Mononuclear cell (primary cell): Measurements from ENCODE around the gene BLNK. TPM values are rescaled to one million over a fixed set of nuclear protein-coding genes. Genes with fewer than 3 reads are reported as not detected.

Source experiments
- H3K27me3 ChIP-seq: 2 replicates; pipeline ENCODE4 v1.6.0; 2011; ENCODE audit warnings: low read length, control low read depth; ENCODE audit not compliant: insufficient read depth
- H3K4me1 ChIP-seq: 2 replicates; pipeline ENCODE4 v1.5.1; 2011; ENCODE audit warnings: mild to moderate bottlenecking, low read length, control low read depth; ENCODE audit not compliant: insufficient read depth
- H3K4me3 ChIP-seq: 2 replicates; pipeline ENCODE4 v1.5.1; 2011; ENCODE audit warnings: mild to moderate bottlenecking, low read length, moderate library complexity
- H3K9me3 ChIP-seq: 2 replicates; pipeline ENCODE4 v1.5.1; 2011; ENCODE audit warnings: low read depth, mild to moderate bottlenecking, control low read depth, low read length
- total RNA-seq: library from RNA; depleted of rRNA; stranded (reverse); fragments of >200 nt; gene quantifications from one replicate; pipeline ENCODE4 v1.2.3, GENCODE V29; 2012

BLNK gene
- total RNA-seq, 1 donor = 3.6 TPM

DNA sequence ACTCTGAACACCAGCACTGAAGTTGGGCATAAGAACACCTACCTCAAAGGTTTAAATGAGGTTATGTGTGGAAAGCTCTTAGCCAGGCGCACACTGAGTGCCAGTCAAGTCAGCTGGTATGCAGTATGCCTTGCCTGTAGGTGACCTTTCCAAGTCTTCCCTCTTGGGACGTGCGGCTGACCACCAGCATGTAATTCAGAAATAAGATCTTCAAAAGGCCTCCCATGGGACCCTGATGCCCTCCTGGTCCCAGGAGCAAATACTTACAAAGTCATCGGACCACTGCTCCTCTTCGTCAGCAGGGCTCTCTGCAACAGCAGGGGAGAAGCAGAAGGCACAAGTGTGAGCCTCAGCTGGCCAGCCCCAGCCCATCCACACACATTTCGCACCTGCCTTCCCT lies 40.8 kb downstream of the BLNK start:
- Histone ChIP-seq H3K9me3 (no peaks in the 10 kb centered on the region), H3K4me3 (no peak overlapping the region)

DNA sequence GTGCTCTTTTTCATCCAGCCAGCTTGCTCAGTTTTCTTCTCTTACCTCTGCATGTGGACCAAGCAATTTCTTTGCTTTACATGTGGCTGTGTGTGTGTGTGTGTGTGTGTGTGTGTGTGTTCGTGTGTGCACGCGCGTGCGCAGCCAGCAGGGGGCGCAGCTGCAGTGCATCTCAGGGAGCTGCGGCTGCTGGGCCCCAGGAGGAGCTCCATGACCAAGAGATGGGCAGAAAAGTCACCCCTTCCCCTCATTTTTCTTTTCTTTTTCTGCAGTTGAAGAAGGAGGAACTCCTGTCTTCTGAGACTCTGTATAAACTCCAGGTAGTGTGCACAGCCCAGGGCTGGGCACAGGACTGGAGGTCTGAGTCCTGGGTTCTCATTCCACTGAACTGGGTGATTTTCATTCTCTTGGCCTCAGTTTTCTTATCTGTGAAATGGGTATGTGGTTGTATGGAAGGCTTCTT lies 41.8 kb downstream of the BLNK start:
- Histone ChIP-seq H3K4me3 (no peak overlapping the region), H3K9me3 (no peaks in the 10 kb centered on the region), H3K27me3 (no peaks in the 10 kb centered on the region), H3K4me1 (no peaks in the 10 kb centered on the region)

More for the DNA sequence above, 40.8 kb downstream of the BLNK start:
- peaks cover 9% of the 10 kb centered on the region for H3K4me1 ChIP-seq
- H3K27me3 ChIP-seq = no peaks in the 10 kb centered on the region

DNA sequence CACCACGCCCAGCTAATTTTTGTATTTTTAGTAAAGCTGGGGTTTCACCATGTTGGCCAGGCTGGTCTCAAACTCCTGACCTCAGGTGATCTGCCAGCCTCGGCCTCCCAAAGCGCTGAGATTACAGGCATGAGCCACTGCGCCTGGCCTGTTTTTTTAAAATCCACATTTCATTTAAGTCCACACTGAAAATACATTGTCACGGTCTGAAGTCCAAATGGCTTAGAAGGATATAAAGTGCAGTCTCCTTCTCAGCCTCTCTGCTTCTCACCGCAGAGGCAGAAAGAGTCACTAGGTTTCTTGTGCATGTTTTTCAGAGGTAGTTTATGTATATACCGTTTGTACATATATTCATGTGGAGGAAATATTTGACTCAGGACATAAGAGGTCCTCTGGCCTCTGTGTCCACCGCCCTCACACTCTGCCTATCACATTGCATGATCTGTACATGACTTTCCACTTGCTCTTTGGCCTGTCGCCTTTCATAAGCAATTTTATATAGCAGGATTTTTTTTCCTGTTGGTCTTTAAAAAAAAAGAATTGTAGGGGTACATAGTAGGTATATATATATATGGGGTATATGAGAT lies 42.9 kb downstream of the BLNK start:
- H3K27me3 ChIP-seq = no peaks in the 10 kb centered on the region
- no peaks in the 10 kb centered on the region for H3K4me1 ChIP-seq
- H3K9me3 ChIP-seq = no peaks in the 10 kb centered on the region
- H3K4me3 ChIP-seq = no peak overlapping the region

DNA sequence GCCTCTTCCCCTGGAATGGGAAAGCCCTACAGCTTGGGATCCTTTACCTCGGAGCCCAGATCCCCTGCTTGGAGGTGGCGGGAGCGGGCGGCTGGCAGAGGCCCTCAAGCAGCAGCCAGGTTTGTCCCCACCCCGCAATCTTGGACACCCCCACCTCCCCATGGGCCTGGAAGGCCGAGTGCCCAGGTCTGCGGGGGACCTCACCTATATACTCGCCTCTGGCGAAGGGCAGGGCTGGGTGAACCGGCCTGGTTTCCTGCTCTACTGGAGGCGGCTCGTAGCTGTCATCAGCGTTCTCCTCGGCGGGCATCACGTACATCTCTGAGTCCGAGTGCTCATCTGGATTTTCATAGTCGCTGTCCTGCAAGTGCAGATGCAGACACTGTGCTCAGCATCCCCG lies 44.2 kb downstream of the BLNK start:
- H3K4me3 ChIP-seq = no peak overlapping the region
- H3K9me3 ChIP-seq = no peaks in the 10 kb centered on the region
- H3K4me1 ChIP-seq = no peaks in the 10 kb centered on the region
- no peaks in the 10 kb centered on the region for H3K27me3 ChIP-seq

DNA sequence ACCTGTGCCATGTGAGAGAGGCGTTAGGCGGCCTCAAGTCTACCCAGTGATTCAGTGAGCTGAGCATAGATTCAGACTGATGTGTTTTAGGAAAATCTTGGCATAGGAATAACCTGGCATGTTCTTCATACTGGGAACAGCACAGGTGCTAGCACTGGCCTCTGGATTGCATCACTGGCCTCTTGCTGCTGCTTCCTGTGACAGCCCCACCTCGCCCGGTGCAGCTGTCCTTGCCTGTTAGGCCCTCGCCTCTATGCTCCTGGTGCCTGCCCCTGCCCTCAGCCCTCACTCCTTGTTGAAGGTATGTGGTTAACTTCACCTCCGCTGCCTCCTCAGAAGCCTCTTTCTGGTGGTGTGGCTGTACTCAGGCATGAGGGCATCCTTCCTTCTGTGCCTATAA lies 46.2 kb downstream of the BLNK start:
- Histone ChIP-seq H3K4me1 (no peaks in the 10 kb centered on the region), H3K27me3 (no peaks in the 10 kb centered on the region), H3K4me3 (no peak overlapping the region), H3K9me3 (no peaks in the 10 kb centered on the region)

DNA sequence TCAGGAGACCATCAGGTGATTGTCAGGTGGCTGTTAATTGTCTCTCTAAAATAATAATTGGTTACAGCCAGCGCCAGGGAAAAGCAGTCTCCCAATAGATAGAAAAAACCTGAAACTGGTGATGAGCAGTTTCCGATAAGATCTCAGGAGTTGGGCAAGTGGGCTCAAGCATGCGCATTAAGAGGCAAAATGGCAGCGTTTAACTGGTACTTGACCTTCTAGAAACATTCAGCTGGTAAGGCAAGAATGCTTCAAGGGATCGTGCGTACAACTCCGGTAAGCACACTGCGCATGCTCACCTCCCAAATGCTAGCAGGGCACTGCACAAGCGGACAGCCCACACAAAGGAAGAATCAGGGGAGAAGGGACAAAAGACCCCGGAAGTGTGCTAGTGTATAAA lies 48.5 kb downstream of the BLNK start:
- H3K4me1 ChIP-seq = no peaks in the 10 kb centered on the region
- H3K27me3 ChIP-seq = no peaks in the 10 kb centered on the region
- H3K4me3 ChIP-seq = no peak overlapping the region
- H3K9me3 ChIP-seq = no peaks in the 10 kb centered on the region

DNA sequence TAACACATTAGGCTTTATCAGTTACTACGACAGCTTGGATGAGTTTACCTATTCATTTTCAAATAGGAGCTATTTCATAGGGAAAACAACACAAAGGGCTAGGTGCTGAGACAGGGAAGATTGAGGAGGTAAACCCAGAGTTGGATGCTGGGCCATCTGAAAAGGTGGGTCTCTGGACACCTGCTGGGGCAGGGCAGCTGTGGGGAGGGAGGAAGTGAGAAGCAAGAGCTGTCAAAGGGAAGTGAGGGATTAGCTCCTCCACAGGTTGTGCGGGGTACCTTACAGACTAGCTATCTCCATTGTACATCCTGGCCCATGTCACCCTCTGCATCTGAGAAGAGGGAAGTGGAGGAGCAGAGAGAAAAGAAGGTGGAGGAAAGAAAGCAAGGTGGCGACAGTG lies 48.9 kb downstream of the BLNK start:
- Histone ChIP-seq H3K9me3 (no peaks in the 10 kb centered on the region), H3K4me1 (no peaks in the 10 kb centered on the region), H3K4me3 (no peak overlapping the region), H3K27me3 (no peaks in the 10 kb centered on the region)

DNA sequence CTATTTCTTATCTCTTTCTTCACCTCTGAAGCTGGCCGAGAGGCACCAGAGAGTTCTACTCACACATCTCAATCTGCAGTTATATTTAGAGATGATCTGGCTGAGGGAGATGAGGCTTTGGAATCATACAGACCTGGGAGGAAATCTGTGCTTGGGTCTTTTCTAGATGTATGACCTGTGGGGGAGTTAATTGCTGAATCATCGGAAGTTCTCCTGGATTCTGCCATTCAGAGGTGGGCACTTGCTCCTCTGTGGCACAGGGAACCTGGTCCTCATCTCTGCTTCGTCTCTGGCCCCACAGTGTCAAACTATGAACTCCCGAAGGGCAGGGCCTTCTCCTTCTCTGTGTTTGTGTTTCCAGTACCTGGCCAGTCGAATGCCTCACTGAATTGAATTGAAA lies 52.5 kb downstream of the BLNK start:
- H3K4me3 ChIP-seq = no peak overlapping the region
- no peaks in the 10 kb centered on the region for H3K4me1 ChIP-seq
- no peaks in the 10 kb centered on the region for H3K9me3 ChIP-seq
- no peaks in the 10 kb centered on the region for H3K27me3 ChIP-seq

DNA sequence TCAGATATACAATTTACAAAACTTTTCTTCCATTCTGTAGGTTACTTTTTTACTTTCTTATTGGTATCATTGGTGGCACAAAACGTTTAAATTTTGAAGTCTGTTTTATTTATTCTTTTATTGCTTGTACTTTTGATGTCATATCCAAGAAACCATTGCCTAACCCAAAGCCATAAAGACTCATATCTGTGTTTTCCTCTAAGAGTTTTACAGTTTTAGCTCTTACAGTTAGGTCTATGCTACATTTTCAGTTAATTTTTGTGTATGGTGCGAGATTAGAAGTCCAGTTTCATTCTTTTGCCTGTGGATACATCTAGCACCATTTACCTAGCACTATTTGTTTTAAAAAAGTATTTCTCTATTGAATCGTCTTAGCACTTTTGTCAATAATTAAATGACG lies 53.7 kb downstream of the BLNK start:
- H3K27me3 ChIP-seq = no peaks in the 10 kb centered on the region
- no peaks in the 10 kb centered on the region for H3K9me3 ChIP-seq
- H3K4me1 ChIP-seq = no peaks in the 10 kb centered on the region
- no peak overlapping the region for H3K4me3 ChIP-seq

DNA sequence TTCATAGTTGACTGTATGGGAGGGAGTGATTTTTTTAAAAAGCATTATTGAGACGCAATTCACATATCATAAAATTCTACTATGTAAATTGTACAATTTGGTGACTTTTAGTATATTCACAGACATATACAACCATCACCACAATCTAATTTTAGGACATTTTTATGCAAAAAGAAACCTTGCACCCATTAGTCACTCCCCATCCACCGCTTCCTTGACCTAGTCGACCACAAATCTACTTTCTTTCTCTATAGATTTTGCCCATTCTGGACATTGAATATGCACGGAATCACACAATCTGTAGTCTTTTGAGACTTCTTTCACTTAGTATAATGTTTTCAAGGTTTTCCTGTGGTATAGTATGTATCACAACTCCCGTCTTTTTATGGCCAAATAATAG lies 54.6 kb downstream of the BLNK start:
- H3K27me3 ChIP-seq = no peaks in the 10 kb centered on the region
- no peaks in the 10 kb centered on the region for H3K9me3 ChIP-seq
- H3K4me3 ChIP-seq = no peak overlapping the region
- no peaks in the 10 kb centered on the region for H3K4me1 ChIP-seq

DNA sequence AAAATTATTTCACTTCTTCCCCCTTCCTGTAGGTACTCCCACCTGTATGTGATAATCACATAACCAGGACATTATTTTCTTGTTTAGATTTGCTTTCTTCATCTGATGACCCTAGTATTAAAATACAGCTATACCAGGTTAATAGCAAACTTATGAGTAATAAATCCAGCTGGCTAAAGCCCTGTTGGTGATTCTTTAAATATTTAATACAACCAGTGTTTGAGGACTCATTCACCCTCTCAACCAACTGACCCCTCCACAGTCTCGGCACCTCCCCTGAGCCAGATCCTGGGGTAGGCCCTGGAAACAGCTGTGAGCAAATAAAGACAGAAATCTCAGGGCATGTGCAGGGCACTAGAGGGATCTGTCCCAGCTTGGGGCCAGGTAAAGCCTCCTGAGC lies 58.5 kb downstream of the BLNK start:
- H3K4me1 ChIP-seq = no peaks in the 10 kb centered on the region
- no peaks in the 10 kb centered on the region for H3K27me3 ChIP-seq
- H3K9me3 ChIP-seq = no peaks in the 10 kb centered on the region
- H3K4me3 ChIP-seq = no peak overlapping the region

DNA sequence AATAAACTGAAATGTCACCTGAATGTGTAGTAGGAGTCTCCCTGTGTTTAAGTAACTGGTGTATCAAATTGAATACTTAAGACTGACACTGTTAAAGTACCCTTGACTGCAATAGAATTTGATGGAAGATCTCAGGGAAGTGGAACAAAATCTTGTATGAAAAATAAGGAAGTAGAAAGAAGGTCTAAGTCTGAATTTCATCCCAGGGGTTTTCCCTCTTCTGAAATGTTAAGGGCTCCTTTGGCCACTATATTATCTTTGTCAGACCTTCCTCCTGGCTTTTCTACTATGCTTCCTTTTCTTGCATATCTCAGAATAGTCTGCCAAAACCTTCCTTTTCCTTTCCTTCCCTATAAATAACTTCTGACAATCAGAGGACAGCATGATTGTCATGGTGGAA lies 59.6 kb downstream of the BLNK start:
- Histone ChIP-seq H3K4me1 (no peaks in the 10 kb centered on the region), H3K9me3 (no peaks in the 10 kb centered on the region), H3K27me3 (no peaks in the 10 kb centered on the region), H3K4me3 (no peak overlapping the region)

DNA sequence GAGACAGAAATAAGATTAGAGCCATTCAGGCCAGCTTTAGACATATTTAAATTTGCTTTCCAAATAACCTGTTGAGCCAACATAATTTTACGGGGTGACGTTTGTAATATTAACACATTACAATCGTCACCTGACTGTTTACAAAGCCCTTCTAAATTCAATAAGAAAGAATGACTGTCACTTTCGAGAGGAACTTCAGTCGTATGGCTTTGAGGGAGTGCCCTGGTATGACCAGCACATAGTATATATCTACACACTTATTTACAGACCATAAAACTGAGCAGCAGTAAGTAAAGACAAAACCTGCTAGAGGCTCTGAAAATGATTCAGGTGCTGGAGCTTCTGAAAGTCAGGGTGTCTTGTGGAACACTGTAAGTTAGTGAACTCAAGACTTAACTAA lies 62.4 kb downstream of the BLNK start:
- no peaks in the 10 kb centered on the region for H3K9me3 ChIP-seq
- H3K4me1 ChIP-seq = no peaks in the 10 kb centered on the region
- H3K4me3 ChIP-seq = no peak overlapping the region
- no peaks in the 10 kb centered on the region for H3K27me3 ChIP-seq

DNA sequence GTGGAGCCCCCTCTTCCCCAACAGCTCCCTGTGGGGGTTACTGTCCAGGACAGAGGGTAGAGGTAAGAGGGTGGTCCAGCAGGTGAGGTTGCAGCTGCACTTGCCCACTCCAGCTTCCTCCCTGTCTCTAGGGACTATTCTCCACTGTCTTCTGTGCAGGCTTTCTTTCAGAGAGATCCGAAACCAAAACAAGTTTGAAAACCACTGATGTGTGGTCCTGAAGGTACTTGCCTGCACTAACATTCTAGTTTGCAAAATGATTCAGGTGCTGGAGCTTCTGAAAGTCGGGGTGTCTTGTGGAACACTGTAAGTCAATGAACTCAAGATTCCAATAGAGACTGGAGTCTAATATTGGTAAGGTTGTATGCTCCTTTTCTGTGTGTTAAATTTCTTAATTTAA lies 63.1 kb downstream of the BLNK start:
- H3K9me3 ChIP-seq = no peaks in the 10 kb centered on the region
- no peaks in the 10 kb centered on the region for H3K27me3 ChIP-seq
- H3K4me3 ChIP-seq = no peak overlapping the region
- no peaks in the 10 kb centered on the region for H3K4me1 ChIP-seq

DNA sequence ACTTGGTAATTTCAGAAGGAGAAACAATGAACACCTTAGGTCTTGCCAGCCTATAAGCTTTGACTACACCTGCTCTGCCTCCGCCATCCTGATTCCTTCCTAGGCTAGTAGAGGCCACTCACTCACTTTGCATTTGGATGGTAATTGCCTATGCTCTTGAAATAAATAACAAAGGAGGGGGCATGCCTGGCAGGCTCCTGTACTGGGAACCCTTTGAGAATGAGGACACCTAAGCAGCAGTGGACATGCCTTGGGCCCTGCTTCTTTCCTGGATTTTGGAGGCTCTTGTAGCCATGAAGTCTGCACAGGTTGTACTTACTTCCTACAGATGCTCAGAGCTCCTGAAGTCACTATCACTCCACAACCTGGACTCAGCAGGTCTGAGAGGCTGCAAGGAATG lies 65.8 kb downstream of the BLNK start:
- Histone ChIP-seq H3K4me1 (no peaks in the 10 kb centered on the region), H3K9me3 (no peaks in the 10 kb centered on the region), H3K27me3 (no peaks in the 10 kb centered on the region), H3K4me3 (no peak overlapping the region)

DNA sequence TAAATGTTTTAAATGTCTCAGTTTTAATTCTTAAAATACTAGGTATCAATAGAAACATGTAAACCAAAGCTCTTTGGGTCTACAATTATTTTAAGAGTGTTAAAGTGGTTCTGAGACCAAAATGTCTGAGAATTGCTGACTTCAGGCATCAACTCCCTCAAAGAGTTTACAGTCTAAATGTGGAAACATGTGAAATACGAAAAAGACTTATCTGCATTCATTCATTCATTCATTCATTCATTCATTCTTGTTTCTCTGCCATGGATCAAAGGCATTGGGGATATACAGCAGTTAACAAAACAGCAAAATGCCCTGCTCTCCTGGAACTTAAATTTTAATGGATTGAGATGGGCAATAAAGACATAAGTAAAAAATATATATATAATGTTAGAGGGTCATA lies 69.8 kb downstream of the BLNK start:
- H3K4me3 ChIP-seq = no peak overlapping the region
- H3K27me3 ChIP-seq = no peaks in the 10 kb centered on the region
- H3K4me1 ChIP-seq = no peaks in the 10 kb centered on the region
- H3K9me3 ChIP-seq = no peaks in the 10 kb centered on the region
